GM19043 (cell line): ENCODE data around the gene TRIM59.

Source experiments
- ATAC-seq: cut with Tn5 transposase; IDR thresholded peaks from one replicate; pipeline ENCODE4 v1.9.1; 2021; ENCODE audit warnings: low read depth; ENCODE audit not compliant: unreplicated experiment

TRIM59 gene

DNA sequence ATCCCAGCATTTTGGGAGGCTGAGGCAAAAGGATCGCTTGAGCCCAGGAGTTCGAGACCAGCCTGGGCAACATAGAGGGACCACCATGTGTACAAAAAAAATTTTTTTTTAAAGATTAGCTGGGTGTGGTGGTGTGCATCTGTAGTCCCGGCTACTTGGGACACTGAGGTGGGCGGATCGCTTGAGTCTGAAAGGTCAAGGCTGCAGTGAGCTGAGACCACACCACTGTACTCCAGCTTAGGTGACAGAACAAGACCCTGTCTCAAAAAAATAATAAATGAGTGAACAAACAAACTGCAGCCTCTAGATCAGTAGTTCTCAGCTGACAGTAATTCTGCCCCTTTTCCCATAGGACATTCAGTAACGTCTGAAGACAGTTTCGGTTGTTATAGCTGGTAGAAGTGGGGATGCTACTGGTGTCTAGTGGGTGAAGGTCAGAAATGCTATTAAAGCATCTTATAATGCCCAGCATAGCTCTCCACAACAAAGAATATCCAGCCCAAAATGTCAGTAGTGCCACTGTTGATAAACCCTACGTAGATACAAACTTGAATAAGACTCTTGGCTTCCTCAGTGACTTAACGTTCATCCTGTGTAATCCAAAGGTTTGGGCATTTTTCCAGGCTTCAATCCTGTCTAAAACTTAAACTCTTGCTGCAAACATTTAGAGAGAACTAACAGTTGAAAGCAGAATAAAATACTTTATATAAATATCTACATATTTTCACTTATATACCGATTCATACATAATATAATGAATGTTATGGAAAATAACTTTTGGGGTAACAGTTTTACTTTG, 39.6 kb downstream of the TRIM59 start:
- no peak for ATAC-seq

DNA sequence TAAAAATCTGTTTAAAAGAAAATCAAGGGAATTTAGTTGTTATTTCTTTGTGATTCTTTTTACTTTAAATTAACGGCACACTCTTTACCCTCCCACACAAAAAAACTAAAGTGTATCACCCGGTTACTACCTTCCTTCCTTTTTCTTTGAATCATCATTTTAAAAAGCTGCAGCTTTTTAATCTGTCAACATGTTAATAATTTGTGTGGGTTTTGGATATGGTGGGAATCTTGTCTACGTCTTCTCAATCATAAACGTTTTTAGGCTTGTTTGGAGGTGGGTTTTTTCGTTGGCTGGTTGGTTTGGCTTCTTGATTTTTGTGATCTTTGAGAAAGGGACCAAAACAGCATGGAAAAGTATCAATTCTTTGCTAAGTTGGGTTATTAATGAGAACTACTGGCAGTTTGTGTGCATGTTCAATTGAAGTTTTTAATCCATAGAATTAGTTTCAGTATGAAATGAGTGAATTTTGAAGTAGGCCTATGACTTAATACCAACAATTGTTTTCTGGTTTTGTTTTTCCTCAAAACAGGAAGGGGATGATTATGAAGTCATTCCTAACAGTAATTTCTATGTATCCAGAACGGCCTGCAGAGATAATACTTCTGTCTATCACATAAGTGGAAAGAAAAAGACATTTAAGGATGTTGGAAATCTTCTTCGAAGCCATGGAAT, 45.7 kb downstream of the TRIM59 start:
- no peak for ATAC-seq

DNA sequence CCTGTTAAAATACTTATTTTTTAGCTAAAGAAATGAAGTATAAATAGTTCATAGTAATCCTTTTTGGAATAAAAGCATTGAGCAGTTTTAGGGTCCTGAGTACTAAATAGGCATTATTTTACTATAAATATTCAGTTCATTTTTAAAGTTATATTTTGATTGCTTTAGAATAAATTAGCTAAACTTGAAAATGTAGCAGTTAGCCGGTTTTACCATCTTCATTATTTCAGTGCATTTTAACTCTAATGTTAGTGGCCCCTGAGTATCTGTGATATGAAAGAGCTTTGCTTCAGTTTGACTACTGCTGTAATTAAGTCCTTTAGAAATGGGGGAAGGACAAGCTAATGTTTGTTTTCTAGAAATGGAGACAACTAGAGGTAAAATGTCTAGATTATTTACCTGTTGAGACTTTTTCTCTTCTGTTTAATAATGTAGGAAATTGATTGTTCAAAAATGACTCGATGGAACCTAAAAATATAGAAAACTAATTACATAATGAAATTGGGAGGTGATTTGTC, 46.5 kb downstream of the TRIM59 start:
- ATAC-seq = no peak

DNA sequence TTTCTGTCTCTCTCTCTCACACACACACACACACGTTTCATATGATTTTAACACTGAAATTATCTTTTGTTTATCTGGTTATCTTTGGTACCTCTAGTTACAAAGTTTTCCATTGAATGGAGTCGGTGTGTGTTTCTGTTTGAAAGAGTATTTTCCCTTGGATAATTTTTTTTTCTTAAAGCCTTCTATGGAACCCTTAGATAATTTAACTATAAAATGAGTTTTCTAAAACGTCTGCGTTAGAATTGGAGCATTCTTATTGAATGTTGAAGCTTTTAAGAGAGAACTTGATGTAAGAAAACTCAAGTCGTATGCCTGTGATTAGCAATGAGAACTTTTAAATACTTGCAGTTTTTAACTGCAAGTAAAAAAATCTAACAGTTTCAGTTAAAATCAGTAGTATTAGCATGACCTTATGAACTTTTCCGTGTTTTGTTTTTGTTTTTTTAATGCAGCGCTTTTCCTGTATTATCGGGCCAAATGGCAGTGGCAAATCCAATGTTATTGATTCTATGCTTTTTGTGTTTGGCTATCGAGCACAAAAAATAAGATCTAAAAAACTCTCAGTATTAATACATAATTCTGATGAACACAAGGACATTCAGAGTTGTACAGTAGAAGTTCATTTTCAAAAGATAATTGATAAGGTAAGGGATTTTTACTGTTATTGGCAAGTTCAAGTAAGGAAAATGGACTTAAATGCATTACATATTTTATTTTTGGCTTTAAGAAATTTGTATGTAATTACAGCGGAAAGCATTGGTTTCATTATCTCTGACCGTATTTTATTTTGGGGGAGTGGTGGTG, 47.2 kb downstream of the TRIM59 start:
- ATAC-seq = no peak

DNA sequence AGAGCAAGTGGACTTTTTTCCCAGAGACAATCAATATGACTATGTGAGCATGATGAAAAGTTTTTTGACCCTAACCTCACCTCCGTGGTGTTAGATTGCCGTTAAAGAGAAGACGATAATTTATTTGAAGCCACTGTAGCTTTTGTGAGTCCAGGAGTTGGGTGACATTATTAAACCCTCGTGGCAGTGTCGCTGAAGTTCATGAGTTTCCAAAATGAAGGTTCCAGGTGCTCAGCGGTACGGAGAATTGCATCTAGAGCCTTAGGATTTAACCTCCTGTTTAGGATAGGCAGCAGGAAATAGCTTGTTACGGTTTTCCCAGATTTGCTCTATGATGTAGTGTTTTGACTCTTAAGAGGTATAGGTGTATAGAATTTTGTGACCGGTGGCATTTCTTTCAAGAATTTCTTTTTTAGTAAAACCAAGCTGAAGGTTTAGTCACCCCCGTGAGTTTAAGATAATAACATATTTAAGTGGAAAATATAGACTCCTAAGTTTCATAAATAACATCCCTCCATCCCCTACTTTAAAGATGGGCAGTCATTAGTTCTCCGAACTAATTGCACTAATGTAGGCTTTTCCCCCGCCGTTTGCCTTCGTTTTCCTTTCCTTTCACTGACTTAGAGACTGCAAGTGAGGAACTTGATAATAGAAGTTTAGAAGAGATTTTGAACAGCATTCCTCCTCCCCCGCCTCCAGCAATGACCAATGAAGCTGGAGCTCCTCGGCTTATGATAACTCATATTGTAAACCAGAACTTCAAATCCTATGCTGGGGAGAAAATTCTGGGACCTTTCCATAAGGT, 48.1 kb downstream of the TRIM59 start:
- no peak for ATAC-seq

DNA sequence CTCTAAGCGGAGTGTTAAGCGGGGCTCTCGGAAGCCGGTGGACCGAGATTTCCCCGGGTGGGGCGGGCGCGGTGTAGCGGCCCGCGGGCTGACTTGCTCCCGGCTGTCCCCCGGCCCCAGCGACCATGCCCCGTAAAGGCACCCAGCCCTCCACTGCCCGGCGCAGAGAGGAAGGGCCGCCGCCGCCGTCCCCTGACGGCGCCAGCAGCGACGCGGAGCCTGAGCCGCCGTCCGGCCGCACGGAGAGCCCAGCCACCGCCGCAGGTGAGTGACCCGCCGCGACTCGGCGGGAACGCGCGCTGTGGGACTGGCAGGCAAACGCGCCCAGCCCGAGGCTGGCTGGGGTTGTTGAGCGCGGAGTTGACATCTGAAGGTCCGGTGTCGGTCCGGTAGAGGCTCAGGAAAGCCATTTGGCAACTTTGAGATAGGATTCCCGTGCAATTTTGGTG, 48.9 kb downstream of the TRIM59 start:
- no peak for ATAC-seq

DNA sequence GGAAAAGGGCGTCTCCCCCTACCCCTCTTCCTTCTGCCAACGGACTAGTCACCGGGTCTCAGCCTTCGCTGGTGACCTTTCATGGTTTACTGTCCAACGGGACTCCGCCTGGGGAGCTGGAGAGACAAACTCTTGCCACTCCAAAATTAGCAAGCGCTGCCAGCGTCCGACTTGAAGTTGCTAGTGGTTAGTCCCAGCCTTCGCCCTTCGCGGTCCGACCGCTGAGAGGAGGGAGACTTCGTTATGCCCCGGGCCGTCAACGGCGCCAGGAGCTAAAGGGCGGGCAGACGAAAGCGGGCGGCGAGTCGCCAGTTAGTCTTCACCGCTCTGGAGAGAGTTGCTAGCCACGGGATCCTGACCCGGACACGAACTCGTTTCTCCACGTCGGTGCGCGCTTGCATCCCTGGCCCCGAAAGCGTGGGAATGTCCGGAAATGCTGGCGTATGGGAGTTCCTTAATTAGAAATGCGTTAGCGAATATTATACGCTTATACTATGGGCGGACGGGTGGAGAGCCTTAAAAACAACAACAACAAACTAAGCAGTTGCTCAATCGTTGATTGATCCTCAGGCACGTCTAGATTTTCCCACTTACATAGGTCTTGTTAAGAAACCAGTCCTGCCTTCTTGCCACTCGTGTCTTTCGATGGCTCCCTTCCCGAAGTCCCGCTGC, 49.4 kb downstream of the TRIM59 start:
- ATAC-seq = no peak

DNA sequence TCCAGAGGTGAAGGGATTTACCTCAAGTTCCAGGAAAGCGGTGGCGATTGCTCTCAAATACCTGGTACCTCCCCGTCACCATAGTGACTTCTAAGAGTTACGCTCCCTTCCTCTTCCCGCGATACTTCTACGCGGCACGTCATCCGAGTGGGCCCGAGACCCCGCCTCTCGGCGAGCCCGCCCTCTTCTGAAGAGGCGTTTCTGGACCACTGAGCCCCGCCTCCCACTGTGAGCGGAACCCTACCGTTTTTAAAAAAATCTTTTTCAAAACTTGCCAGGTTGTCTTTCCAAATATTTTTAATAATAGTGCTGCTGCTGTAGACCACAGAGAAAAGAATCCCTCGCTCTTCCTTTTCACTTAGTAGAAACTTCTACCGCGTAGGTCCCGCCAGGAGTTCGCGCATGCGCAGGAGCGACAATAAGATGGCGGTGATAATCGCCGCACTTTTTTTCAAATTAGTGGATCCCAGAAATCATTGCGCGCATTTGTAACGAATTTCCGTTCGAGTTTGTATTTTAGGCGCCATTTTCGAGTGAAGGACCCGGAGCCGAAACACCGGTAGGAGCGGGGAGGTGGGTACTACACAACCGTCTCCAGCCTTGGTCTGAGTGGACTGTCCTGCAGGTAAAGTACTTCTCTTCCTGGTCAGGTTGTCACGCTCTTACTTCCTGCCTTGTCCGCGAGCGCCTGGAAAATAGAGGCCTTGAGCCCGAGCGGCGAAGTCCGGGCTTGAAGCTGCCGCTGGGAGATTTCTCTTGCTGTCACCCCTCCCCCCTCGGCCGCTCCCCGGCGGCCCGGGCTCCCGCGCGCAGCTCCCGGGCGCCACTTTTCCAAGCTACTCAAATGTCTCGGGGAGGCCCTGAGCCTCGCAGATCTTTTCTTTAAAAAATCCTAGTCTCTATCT, 50.2 kb downstream of the TRIM59 start, which contains the start of the genes IFT80 and SMC4:
TSS of gene IFT80 (minus strand) at position 101 of the 905 bp plus-strand sequence. CDS start 14,625 bp downstream, outside the sequence.
TSS of gene SMC4 (plus strand) at position 526 of the 905 bp plus-strand sequence. CDS start 1,177 bp downstream, outside the sequence.
- ATAC-seq = peak; percentile 96

DNA sequence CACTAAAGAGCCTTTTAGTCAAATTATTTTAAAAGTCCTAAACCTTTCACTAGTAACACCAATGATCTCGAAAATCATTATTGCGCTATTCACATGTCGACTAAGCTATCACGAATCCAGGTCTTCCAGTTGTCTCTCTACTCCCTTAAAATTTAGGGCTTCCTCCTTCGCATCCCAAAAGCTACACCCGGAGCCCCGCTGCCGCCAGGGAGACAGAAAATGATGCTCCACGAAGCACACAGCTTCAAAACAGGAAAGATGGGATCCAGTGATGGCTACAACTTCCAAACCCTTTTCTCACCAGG, 50.8 kb downstream of the TRIM59 start:
- peak; percentile 8 for ATAC-seq

DNA sequence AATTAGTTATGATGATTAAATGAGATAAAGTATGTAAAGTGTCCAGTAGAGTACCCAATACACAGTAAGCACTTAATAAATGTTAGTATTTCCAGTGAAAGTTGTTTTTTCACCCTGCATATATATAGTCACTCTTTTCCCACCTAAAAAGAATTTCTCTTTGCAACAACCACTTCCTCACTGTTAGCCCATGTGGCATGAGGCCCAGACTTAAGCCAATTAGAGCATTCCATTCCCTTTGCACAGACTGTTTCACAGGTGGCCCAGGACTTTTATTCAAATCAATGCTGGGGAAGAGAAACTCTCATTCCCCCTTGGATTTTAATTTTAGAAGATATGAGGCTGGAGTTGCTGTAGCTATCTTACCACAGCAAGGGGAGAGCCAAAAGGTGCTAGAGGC, 54.3 kb downstream of the TRIM59 start:
- no peak for ATAC-seq

DNA sequence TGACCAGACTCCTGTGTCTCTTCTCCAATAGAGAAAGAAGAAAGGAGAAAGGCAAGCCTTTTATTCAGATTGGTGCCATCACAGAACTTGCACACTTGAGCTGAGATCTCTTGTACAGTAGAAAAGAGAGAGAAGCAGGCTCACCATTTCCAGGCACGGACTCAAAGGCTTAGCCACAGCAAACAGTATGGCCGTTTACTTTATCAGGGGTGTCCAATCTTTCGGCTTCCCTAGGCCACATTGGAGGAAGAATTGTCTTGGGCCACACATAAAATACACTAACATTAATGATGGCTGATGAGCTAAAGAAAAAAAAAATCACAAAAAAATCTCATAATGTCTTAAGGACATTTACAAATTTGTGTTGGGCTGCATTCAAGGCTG, 55.6 kb downstream of the TRIM59 start:
- ATAC-seq = no peak

DNA sequence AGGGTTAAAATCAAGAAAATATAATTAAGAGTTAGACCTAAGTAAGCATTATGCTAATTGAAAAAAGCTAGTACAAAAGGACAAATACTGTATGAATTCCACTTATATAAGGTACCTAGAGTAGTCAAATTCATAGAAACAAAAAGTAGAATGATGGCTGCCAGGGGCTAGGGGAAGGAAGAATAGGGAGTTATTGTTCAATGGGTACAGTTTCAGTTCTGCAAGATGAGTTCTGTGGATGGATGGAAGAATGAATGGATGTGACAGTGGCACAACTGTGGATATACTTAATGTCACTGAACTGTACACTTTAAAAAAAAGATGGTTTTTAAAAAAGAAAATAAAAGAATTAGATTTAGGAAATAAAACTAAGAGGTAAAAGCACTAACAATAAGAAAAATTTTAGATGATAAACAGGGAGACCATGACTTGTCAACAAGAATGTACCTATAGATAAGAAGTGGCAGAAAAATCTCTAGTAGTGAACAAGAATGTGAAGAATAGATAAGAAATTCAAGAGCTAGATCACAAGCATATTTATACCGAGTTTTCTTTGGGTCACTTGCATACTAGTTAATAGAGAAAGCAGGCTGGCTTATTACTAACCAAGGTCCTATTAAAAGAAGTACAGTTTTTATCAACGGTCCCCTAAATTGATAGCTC, 56.1 kb downstream of the TRIM59 start:
- ATAC-seq = no peak

DNA sequence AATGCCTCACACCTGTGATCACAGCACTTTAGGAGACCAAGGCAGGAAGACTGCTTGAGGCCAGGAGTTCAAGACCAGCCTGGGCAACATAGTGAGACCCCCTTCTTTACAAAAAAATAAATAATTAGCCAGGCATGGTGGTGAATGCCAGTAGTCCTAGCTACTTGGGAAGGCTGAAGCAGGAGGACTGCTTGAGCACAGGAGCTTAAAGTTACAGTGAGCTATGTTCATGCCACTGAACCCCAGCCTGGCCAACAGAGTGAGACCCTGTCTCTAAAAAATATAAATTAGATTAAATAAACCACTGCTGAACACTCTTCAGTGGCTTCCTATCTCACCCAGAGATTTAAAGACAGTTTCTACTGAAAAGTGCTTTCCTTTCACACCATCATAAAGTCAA, 56.8 kb downstream of the TRIM59 start:
- no peak for ATAC-seq

DNA sequence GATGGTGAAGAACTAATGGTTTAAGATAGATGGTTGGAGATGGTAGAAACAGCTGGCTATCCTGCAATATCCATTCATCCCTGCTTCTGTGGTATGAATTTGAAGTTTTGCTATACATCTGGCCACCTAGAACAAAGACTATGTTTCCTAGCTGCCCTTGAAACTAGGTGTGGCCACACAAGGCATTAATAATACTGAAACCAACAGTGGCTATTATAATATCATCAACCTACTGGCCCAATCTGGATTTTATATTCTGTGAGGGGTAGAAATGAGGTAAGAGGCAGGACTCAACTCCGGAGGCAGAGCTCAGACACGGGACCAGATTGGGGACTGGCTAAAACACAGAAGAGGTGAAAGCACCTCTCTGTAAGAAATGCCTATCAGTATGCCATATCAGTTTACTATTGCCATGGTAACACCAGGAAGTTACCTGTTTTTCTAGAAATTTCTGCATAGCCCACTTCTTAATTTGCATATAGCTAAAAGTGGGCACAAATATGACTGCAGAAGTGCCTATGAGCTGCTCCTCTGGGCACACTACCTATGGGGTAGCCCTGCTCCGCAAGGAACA, 58.9 kb downstream of the TRIM59 start:
- peak; percentile 42 for ATAC-seq
